ENCODE measurements around the gene TEX10. TPM values are rescaled to one million over a fixed set of nuclear protein-coding genes. Genes with fewer than 3 reads are reported as not detected.
"Not testable (repeated sequence)": the region's sequence is repeated elsewhere in the genome, so short reads cannot be mapped to it uniquely, and the experiment has no call there.

TEX10 gene
- total RNA-seq, 1 donor from 2014 or later = 28.7 TPM

DNA sequence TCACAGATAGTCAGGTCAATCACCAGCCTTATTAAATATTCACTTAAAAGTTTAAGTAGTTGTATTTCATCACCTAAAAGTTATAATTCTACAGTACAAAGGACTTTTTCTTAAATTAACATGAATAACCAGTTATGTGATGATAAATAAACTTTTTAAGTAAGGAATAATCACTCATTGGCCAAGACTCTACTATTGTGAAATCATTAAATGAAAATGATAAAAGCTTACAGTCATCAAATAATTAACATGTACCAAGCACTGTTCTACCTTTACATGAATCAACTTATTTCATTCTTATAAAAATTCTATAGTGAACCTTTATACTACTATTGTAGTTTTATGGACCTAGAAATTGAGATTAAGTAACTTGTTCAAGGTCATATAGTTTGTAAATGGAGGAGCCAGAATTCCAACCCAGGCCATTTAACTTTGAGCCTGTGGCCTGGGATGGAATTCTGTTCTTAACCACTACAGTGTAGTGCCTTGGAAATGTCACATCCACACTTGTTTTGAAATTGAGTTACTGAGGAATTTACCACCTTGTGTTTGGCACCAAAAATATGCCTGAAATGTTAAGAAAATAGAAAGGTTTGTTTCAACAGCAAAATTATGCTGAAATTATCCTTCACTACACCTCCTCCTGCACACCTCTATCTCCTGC is 41.4 kb upstream of the TEX10 start:
- peaks cover 2% of the 10 kb centered on the region for H3K4me1 Mint-ChIP-seq
- peaks cover 4% of the 10 kb centered on the region for H3K36me3 Mint-ChIP-seq (ENCODE audit: low read depth)
- H3K27ac Mint-ChIP-seq = no peak overlapping the region
- intact Hi-C loops (cut with micrococcal nuclease) = no loop called here
- CTCF ChIA-PET = no interaction called here
- no peak overlapping the region for H3K4me3 Mint-ChIP-seq
- no peaks in the 10 kb centered on the region for H3K9me3 Mint-ChIP-seq
- ATAC-seq (ENCODE audit: low read depth) (no peak), DNase-seq (no peak)
- TF ChIP-seq CTCF (IDR thresholded peaks at IDR 0.05) = no peak
- H3K27me3 Mint-ChIP-seq = no peaks in the 10 kb centered on the region
- POLR2A ChIA-PET = no interaction called here

DNA sequence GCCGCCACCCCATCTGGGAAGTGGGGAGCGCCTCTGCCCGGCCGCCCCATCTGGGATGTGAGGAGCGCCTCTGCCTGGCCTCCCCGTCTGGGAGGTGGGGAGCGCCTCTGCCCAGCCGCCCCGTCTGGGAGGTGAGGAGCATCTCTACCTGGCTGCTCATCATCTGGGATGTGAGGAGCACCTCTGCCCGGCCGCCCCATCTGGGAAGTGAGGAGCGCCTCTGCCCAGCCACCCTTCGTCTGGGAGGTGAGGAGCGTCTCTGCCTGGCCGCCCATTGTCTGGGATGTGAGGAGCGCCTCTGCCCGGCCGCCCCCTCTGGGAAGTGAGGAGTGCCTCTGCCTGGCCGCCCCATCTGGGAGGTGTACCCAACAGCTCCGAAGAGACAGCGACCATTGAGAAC is 40.2 kb upstream of the TEX10 start:
- ATAC-seq (ENCODE audit: low read depth); H3K36me3 Mint-ChIP-seq (ENCODE audit: low read depth); CTCF ChIA-PET; H3K27me3 Mint-ChIP-seq; H3K27ac Mint-ChIP-seq; POLR2A ChIA-PET; DNase-seq; H3K4me3 Mint-ChIP-seq; intact Hi-C loops (cut with micrococcal nuclease); H3K4me1 Mint-ChIP-seq; H3K9me3 Mint-ChIP-seq: not testable (repeated sequence)

- Mint-ChIP-seq H3K4me1 (no peaks in the 10 kb centered on the region), H3K9me3 (peaks cover 5% of the 10 kb centered on the region), H3K27me3 (no peaks in the 10 kb centered on the region), H3K36me3 (ENCODE audit: low read depth) (no peaks in the 10 kb centered on the region), H3K4me3 (no peak overlapping the region), H3K27ac (no peak overlapping the region)
- intact Hi-C loops (cut with micrococcal nuclease) = no loop called here
- POLR2A ChIA-PET = no interaction called here
- CTCF ChIA-PET = no interaction called here
- TF ChIP-seq CTCF (IDR thresholded peaks at IDR 0.05) = no peak
- DNase-seq (no peak), ATAC-seq (ENCODE audit: low read depth) (no peak)
Measured at GRCh38 chr9:100379862-100380261, 27.1 kb upstream of the TEX10 start.

DNA sequence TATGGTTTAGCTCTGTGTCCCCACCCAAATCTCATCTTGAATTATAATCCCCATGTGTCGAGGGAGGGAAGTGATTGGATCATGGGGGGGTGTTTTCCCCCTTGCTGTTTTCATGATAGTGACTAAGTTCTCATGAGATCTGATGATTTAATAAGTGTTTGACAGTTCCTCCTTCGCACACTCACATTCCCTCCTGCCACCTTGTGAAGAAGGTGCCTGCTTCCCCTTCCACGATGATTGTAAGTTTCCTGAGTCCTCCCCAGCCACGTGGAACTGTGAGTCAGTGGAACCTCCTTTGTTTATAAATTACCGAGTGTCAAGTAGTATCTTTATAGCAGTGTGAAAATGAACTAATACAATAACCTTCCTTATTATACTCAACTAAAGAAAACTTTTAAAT is 24.3 kb upstream of the TEX10 start:
- intact Hi-C loops (cut with micrococcal nuclease) = no loop called here
- H3K4me3 Mint-ChIP-seq = no peak overlapping the region
- no peaks in the 10 kb centered on the region for H3K9me3 Mint-ChIP-seq
- POLR2A ChIA-PET = no interaction called here
- no peak overlapping the region for H3K27ac Mint-ChIP-seq
- DNase-seq (no peak), ATAC-seq (ENCODE audit: low read depth) (no peak)
- H3K27me3 Mint-ChIP-seq = no peaks in the 10 kb centered on the region
- CTCF ChIA-PET = no interaction called here
- TF ChIP-seq CTCF (IDR thresholded peaks at IDR 0.05) = no peak
- no peaks in the 10 kb centered on the region for H3K36me3 Mint-ChIP-seq (ENCODE audit: low read depth)
- no peaks in the 10 kb centered on the region for H3K4me1 Mint-ChIP-seq

GRCh38 chr9:100375658-100376057 is 22.9 kb upstream of the TEX10 start:
- Mint-ChIP-seq H3K27ac (no peak overlapping the region), H3K9me3 (no peaks in the 10 kb centered on the region)

More at GRCh38 chr9:100375658-100376057, 22.9 kb upstream of the TEX10 start:
- intact Hi-C loops (cut with micrococcal nuclease) = no loop called here
- Mint-ChIP-seq H3K27me3 (no peaks in the 10 kb centered on the region), H3K4me1 (no peaks in the 10 kb centered on the region), H3K36me3 (ENCODE audit: low read depth) (no peaks in the 10 kb centered on the region), H3K4me3 (no peak overlapping the region)
- no peak for DNase-seq
- CTCF ChIA-PET = no interaction called here
- POLR2A ChIA-PET = no interaction called here
- no peak for ATAC-seq (ENCODE audit: low read depth)
- no peak for TF ChIP-seq CTCF (IDR thresholded peaks at IDR 0.05)
